Activated T-cell treated with anti-CD3 and anti-CD28 coated beads, Interleukin-2, amount 50 U/mL, for 48 hours (primary cell): Measurements from ENCODE around the gene CLEC12A.
"Not testable (repeated sequence)": the region's sequence is repeated elsewhere in the genome, so short reads cannot be mapped to it uniquely, and the experiment has no call there.

Experiments
- DNase-seq, 2 experiments: peaks; one replicate each; pipeline ENCODE4 v3.0.0-alpha.2; 2020

The CLEC12A gene

DNA sequence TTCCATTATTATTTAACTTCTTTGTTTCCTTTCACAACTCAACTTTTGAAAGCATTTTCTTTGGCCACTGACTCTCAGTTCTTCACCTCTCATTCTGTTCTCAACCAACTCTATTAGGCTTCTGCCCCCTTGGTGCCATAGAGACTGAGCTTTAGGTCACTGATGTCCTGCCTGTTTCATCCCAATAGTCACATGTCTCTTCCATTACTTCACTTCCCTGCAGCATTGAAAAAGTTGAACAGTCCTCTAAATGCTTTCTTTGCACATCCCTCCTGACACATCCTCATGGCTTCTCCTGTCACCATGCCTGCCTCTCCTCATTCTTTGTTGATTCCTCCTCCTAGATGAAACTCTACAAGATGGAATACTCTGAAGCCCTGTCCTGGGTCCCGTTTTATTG lies 2.7 kb downstream of the CLEC12A start:
- DNase-seq: no peak

DNA sequence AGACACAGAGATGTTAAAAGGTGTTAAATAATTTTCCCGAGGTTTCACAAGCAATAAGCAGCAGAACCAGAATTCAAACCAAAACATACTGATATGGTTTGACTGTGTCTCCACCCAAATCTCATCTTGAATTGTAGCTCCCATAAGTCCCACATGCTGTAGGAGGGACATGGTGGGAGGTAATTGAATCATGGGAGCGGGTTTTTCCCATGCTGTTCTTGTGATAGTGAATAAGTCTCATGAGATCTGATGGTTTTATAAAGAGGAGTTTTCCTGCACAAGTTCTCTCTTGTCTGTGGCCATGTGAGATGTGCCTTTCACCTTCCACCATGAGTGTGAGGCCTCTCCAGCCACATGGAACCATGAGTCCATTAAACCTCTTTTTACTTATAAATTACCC lies 3.5 kb downstream of the CLEC12A start:
- DNase-seq: not testable (repeated sequence)

DNA sequence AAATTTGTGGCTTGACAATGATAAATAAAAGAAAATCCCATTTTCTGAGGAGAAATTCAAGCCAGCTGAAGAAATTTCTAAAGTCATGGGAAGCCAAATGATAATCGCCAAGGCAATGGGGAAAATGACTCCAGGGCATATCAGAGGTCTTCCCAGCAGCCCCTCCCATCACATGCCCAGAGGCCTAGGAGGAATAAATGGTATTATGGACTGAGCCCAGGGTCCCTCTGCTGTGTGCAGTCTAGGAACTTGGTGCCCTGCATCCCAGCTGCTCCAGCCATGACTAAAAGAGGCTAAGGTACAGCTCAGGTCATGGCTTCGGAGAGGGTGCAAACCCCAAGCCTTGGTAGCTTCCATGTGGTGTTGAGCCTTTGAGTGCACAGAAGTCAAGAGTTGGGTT lies 4.4 kb downstream of the CLEC12A start:
- no peak for DNase-seq

GRCh38 chr12:9976626-9977025 lies 5.4 kb downstream of the CLEC12A start:
- not testable (repeated sequence) for DNase-seq

DNA sequence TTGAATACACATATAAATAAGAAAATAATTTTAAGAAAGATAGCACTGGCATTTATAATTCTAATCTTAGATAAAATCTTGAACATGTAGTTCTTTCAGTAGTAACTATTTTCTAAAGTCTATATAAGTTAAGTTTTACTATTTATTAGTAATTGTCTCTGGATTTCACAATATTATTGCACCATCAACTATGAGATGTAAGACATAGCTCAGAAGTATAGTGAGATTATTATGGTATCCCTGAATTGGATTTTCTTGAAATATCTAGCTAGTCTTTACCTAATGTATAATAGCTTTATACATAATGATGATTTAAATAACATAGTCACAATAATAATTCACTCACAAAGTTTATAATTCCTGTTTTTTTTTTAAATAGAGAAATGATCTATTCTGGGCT lies 6.7 kb downstream of the CLEC12A start:
- DNase-seq: no peak

GRCh38 chr12:9980126-9980525 lies 8.9 kb downstream of the CLEC12A start:
- no peak for DNase-seq

- DNase-seq: no peak
These were observed 20.7 kb downstream of the CLEC12A start for GRCh38 chr12:9991876-9992275.

DNA sequence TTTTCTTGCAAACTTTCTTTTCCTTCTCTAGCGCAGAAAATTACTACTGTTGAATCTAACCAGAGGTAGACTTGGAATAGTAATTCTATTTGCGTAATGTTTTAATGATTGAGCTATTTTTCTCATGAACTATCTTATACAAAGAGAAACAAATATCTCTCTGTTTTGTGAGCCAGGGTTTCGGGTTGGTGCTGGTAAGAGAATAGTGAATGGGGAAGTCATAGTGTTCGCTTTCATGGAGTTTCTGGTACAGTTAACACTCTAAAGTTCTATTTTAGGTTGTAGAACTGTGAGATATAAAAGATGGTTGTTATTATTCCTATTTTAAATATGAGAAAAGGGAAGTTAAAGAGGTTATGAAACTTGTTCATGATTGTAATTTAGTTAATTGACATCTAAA lies 21.1 kb downstream of the CLEC12A start:
- DNase-seq: no peak

GRCh38 chr12:9999016-9999415 lies 27.8 kb downstream of the CLEC12A start, which contains the start of gene CLEC1B:
CLEC1B (minus strand) TSS chr12:9999121; CDS start chr12:9999100, 21 bp downstream.
- DNase-seq: no peak

DNA sequence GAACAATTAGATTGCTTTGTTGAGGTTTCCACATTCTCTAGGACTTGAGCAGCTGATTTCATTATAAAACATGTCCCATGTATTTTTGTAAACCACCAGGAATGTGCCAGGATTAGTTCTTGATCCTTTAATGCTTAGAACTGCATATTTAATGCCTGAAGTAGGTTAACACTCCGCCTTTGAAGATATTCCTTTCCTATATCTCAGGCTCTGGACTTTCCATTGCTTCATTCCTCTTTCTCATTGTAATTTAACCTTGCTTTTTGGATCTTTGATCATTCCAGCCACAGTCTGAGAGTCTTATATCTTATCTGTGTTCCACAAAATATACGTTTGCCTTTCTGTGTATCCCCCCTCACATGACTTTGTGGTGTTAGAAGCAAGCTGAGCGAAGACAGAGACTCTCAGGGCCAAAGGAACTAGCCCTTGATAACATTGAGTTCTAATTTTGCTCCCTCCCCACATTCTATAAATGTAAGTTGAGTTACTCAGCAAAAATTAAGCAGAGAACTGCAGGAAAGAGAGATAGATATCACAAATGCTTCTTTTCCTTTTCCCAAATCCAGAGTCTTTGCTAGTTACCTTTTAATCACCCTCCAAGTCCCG lies 30.1 kb downstream of the CLEC12A start:
- DNase-seq: no peak

DNA sequence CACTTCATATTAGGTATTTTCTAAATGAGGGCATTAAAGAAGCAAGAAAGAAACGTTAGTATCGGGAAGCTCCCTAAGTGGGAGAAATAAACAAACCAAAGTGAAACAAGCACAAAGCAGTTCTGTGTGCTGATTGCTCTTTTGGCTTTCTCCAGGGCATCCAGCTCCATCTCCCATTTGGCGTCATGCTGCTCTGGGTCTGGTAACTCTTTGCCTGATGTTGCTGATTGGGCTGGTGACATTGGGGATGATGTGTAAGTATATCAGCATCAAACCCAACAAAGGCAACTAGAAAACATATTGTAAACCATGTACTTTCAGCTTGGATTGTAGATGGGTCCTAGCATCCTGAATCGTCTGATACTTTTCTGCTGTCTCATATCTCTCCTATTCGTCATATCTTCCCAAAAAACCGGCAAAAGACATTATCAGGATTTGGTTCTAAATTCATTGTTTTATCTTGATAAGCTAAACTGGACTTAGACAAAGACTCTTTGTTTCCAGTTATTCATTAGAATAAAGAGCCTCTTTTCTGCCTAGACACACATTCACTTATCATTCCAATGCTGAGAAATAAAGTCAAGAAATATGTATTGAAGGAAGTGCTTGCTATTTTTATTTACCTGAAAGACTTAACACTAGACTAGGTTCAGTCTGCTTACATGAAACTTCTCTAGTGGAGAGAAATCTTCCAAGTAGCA lies 41.6 kb downstream of the CLEC12A start:
- DNase-seq: no peak

GRCh38 chr12:10015450-10015849 lies 44.2 kb downstream of the CLEC12A start:
- DNase-seq: no peak

DNA sequence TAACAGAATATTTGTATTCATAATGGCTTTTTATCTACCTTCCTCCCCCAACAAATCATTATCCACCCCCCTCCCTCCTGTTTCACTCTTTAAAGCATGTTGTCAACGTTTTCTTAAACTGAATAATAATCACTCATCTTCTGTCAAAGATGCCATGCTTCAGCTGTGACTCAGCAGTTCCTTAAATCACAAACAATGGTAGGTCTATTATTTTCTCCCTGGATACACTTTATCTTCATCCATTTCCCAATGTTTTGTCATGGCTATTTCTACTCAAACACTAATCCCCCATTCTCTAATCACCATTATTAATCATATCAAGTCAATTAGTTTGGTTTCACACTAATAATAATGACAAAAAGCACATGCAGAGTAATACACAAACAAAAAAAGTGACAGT lies 45.7 kb downstream of the CLEC12A start:
- DNase-seq: no peak

GRCh38 chr12:10018386-10018785 lies 47.2 kb downstream of the CLEC12A start:
- DNase-seq: no peak

DNA sequence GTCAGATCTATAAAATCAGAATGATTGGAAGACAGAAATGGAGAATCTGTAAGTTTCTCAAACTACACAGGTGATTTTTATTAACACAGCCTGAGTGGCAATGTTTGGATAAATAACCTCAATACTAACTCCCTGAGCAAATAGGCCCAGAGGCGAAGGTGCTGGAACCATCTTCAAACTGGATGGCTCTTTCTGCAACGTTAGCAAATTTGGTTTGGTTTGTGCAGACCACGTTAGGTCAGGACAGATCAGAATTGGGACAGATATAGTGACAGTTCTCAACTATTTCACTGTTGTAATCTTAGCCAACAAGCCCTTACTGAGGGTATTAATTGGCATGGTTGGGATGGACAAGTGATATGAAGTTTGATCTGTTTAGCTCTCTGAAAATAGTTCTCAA lies 50.1 kb downstream of the CLEC12A start:
- DNase-seq: no peak

DNA sequence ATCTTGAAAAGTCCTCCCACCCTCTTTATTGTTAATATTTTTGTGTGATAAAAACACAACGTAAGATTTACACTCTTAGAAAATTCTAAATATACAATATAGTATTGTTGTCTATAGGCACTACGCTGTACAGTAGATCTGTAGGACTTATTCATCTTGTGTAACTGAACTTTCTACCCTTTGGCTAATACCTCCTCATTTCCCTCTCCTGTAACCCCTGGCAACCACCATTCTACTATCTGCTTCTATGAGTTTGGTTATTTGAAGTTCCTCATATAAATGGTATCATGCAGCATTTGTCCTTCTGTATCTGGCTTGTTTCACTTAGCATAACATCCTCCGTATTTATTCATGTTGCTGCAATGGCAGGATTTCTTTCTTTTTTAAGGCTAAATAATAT lies 54.0 kb downstream of the CLEC12A start:
- DNase-seq: no peak

DNA sequence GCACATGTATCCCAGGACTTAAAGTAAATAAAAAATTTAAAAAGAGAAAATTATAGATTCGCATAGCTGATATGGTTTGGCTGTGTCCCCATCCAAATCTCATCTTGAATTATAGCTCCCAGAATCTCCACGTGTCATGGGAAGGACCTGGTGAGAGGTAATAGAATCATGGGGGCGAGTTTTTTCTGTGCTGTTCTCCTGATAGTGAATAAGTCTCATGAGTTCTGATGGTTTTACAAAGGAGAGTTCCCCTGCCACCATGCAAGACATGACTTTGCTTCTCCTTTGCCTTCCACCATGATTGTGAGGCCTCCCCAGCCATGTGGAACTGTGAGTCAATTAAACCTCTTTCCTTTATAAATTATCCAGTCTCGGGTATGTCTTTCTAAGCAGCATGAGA lies 55.5 kb downstream of the CLEC12A start:
- not testable (repeated sequence) for DNase-seq

DNA sequence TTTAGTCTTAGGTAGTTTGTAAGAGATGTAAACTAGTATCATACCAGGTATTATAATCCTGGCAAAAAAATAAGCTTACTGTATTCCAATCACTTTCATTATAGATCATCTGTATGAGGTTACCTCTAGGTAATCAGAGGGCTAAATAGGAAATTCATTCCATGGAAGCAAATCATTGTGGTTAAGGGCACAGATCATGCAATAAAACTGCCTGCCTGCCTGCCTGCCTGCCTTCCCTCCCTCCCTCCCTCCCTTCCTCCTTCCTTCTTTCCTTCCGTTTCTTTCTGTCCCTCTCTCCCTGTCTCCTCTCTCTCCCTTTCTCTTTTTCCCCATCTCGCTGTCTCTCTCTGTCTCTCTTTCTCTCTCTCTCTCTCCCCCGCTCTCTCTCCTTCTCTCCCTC lies 56.1 kb downstream of the CLEC12A start:
- DNase-seq: no peak

- DNase-seq: no peak
These were observed 56.5 kb downstream of the CLEC12A start for GRCh38 chr12:10027721-10028120.

GRCh38 chr12:10030446-10030845 lies 59.2 kb downstream of the CLEC12A start, which contains the start of gene CLEC9A:
CLEC9A (plus strand) TSS chr12:10030682; CDS start chr12:10052688, 22,006 bp downstream.
- no peak for DNase-seq

GRCh38 chr12:10031321-10031720 lies 60.1 kb downstream of the CLEC12A start:
- no peak for DNase-seq

- DNase-seq: no peak
These were observed 60.6 kb downstream of the CLEC12A start for GRCh38 chr12:10031771-10032175.

- DNase-seq: no peak
These were observed 62.8 kb downstream of the CLEC12A start for GRCh38 chr12:10033783-10034545.
